DND-41 (cell line): Measurements from ENCODE around the gene ST6GALNAC4.

Experiments
- ATAC-seq: fragments of 200-7000 bp; cut with Tn5 transposase; 3 replicates; pipeline ENCODE4 v1.9.1; 2021; ENCODE audit warnings: low read depth; ENCODE audit not compliant: insufficient read depth
- DNase-seq: peaks from one replicate; pipeline ENCODE4 v3.0.0-alpha.2; 2020
- H2AFZ ChIP-seq: 2 replicates; pipeline ENCODE4 v1.6.0; 2012; ENCODE audit warnings: low read depth, low read length
- H3K27ac ChIP-seq: 2 replicates; pipeline ENCODE4 v1.5.1; 2012; ENCODE audit warnings: low read length, inconsistent platforms
- H3K27me3 ChIP-seq: fragments of 200-600 bp; sonication (generic); 2 replicates; pipeline ENCODE4 v1.6.0; 2012; ENCODE audit warnings: low read length, mild to moderate bottlenecking, inconsistent platforms; ENCODE audit not compliant: insufficient read depth, poor library complexity
- H3K36me3 ChIP-seq: 2 replicates; pipeline ENCODE4 v1.5.1; 2012; ENCODE audit warnings: low read length, inconsistent platforms; ENCODE audit not compliant: insufficient read depth
- H3K4me1 ChIP-seq: 2 replicates; pipeline ENCODE4 v1.5.1; 2012; ENCODE audit warnings: mild to moderate bottlenecking, low read length; ENCODE audit not compliant: insufficient read depth
- H3K4me2 ChIP-seq: 2 replicates; pipeline ENCODE4 v1.6.0; 2012; ENCODE audit warnings: mild to moderate bottlenecking, moderate library complexity, low read length, inconsistent platforms; ENCODE audit not compliant: insufficient read depth
- H3K4me3 ChIP-seq, 2 experiments: fragments of 200-600 bp in 1 of 2; shearing (Covaris generic) in 1 of 2; 2 replicates each; pipeline ENCODE4 v1.5.1; 2012 to 2016; ENCODE audit warnings: inconsistent platforms in 2 of 2, low read length in 2 of 2, mild to moderate bottlenecking in 2 of 2, low read depth in 1 of 2, moderate library complexity in 1 of 2
- H3K79me2 ChIP-seq: 2 replicates; pipeline ENCODE4 v1.6.0; 2012; ENCODE audit warnings: low read length, inconsistent platforms; ENCODE audit not compliant: insufficient read depth
- H3K9ac ChIP-seq: 2 replicates; pipeline ENCODE4 v1.6.0; 2012; ENCODE audit warnings: low read depth, mild to moderate bottlenecking, inconsistent platforms, low read length, moderate library complexity
- H3K9me3 ChIP-seq: 2 replicates; pipeline ENCODE4 v1.5.1; 2012; ENCODE audit warnings: low read length, moderate library complexity, mild to moderate bottlenecking, inconsistent platforms; ENCODE audit not compliant: insufficient read depth, severe bottlenecking
- H4K20me1 ChIP-seq: 2 replicates; pipeline ENCODE4 v1.6.0; 2012; ENCODE audit warnings: low read length; ENCODE audit not compliant: insufficient read depth
- EZH2 ChIP-seq: IDR thresholded peaks from 3 replicates; pipeline ENCODE4 v1.6.1; 2012; ENCODE audit warnings: borderline replicate concordance, low read depth, mild to moderate bottlenecking, moderate library complexity, low read length, inconsistent platforms; ENCODE audit not compliant: severe bottlenecking
- TF ChIP-seq, protein P1 (sequence below): IDR thresholded peaks from 2 replicates; pipeline ENCODE4 v1.5.1; 2012; ENCODE audit warnings: borderline replicate concordance, low read length, moderate library complexity, mild to moderate bottlenecking; ENCODE audit not compliant: poor library complexity, severe bottlenecking; ENCODE audit errors: extremely low read depth

Gene ST6GALNAC4

DNA sequence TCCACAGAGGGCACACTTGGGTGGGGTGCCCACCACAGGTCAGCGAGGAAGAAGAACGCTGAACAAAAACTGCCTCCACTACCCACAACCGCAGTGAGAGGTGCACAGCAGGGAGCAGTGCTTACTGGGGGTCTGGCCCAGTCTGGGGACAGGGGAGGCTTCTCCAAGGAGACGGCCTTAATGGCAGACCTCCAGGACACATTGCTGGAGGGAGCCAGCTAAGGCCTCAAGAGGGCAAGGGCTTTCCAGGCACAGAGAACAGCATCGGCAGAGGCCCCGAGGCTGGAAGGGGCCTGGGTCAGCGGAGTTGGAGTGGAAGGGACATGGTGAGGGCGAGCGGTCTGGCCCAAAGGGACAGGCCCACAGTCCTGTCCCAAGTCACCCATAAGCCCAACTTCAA, 29.1 kb upstream of the ST6GALNAC4 start:
- H3K9ac ChIP-seq: no peak overlapping the region

DNA sequence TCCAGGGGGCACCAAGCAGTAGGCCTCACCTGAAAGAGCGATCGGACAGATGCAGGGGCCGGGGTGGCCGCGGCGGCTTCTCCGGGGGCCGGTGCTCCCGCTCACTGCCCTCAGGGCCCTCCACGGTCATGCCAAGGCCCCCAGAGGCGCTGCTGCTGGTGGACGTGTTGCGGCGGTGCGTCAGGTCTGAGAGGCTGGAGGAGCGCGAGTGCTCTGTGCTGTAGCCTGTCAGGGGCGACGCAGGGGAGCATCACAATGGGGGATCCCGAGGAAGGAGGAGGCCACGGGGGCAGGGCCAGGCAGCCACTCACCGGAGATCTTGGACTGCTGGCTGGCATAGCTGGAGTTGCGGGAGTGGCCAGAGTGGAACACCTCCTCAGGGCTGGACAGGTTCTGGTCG, 28.5 kb upstream of the ST6GALNAC4 start:
- H3K27me3 ChIP-seq: no peaks in the 10 kb centered on the region
- H4K20me1 ChIP-seq: no peaks in the 10 kb centered on the region; the same call in 1 of the 2 replicates
- no peak overlapping the region for H3K4me2 ChIP-seq
- no peak overlapping the region for H3K9ac ChIP-seq
- ATAC-seq (no peak), DNase-seq (no peak)
- H2AFZ ChIP-seq: no peak overlapping the region
- no peak overlapping the region for H3K4me3 ChIP-seq
- no peaks in the 10 kb centered on the region for H3K79me2 ChIP-seq
- TF ChIP-seq, protein P1, sequence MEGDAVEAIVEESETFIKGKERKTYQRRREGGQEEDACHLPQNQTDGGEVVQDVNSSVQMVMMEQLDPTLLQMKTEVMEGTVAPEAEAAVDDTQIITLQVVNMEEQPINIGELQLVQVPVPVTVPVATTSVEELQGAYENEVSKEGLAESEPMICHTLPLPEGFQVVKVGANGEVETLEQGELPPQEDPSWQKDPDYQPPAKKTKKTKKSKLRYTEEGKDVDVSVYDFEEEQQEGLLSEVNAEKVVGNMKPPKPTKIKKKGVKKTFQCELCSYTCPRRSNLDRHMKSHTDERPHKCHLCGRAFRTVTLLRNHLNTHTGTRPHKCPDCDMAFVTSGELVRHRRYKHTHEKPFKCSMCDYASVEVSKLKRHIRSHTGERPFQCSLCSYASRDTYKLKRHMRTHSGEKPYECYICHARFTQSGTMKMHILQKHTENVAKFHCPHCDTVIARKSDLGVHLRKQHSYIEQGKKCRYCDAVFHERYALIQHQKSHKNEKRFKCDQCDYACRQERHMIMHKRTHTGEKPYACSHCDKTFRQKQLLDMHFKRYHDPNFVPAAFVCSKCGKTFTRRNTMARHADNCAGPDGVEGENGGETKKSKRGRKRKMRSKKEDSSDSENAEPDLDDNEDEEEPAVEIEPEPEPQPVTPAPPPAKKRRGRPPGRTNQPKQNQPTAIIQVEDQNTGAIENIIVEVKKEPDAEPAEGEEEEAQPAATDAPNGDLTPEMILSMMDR: no peak
- TF ChIP-seq EZH2: no peak
- no peak overlapping the region for H3K27ac ChIP-seq
- peaks cover 6% of the 10 kb centered on the region; the same call in 1 of the 2 replicates for H3K4me1 ChIP-seq
- peaks cover 22% of the 10 kb centered on the region; the same call in 1 of the 2 replicates for H3K36me3 ChIP-seq
- H3K9me3 ChIP-seq: no peaks in the 10 kb centered on the region

More for the DNA sequence above, 29.1 kb upstream of the ST6GALNAC4 start:
- H3K4me3 ChIP-seq: no peak overlapping the region
- TF ChIP-seq EZH2: no peak
- TF ChIP-seq, protein P1: no peak
- H2AFZ ChIP-seq: no peak overlapping the region
- H3K79me2 ChIP-seq: no peaks in the 10 kb centered on the region
- H3K27me3 ChIP-seq: no peaks in the 10 kb centered on the region
- H3K4me1 ChIP-seq: peaks cover 6% of the 10 kb centered on the region; the same call in 1 of the 2 replicates
- no peak overlapping the region for H3K27ac ChIP-seq
- no peaks in the 10 kb centered on the region for H3K9me3 ChIP-seq
- no peak overlapping the region for H3K4me2 ChIP-seq
- DNase-seq (no peak), ATAC-seq (no peak)
- H3K36me3 ChIP-seq: peaks cover 22% of the 10 kb centered on the region; the same call in 1 of the 2 replicates
- H4K20me1 ChIP-seq: no peaks in the 10 kb centered on the region; the same call in 1 of the 2 replicates

DNA sequence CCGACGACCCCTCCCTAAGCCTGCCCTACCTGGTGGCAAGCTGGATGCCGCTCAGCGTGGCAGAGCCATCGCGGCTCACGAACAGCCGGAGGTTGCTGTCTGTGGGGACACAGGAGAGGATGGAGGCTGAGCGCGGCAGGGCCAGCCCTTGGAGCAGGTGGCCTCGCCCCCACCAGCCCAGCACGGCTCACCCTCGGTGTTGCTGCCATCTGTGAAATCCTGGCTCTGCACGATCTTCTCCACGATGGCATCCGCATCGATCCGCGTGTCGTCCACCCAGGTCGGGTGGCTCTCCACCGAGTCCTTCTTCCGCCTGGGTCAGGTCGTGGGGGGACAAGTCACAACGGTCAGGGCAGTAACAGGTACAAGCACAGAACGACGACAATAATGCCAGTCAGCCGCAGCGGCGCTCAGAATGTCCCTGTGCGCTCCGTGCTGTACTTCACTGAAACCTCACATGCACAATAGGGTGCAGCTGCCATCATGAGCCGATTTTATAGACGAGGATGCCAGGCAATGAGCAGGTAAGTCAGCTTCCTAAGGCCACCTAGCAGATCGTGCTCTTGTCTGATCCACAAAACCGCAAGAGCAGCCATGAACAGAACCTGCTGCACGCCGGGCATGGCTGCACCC, 27.9 kb upstream of the ST6GALNAC4 start:
- Histone ChIP-seq H3K9ac (no peak overlapping the region), H3K27me3 (no peaks in the 10 kb centered on the region), H4K20me1 (no peaks in the 10 kb centered on the region; the same call in 1 of the 2 replicates), H3K79me2 (no peaks in the 10 kb centered on the region), H3K9me3 (no peaks in the 10 kb centered on the region), H3K4me1 (peaks cover 6% of the 10 kb centered on the region; the same call in 1 of the 2 replicates), H3K27ac (no peak overlapping the region), H2AFZ (no peak overlapping the region), H3K36me3 (peaks cover 22% of the 10 kb centered on the region; the same call in 1 of the 2 replicates), H3K4me3 (no peak overlapping the region), H3K4me2 (no peak overlapping the region)
- DNase-seq (no peak), ATAC-seq (no peak)
- TF ChIP-seq EZH2: no peak
- TF ChIP-seq, protein P1: no peak
